GM12878 (cell line): ENCODE measurements around the gene RALGAPA1. TPM values are rescaled to one million over a fixed set of nuclear protein-coding genes. Genes with fewer than 3 reads are reported as not detected.

ENCODE experiments used
- ATAC-seq: fragments of 200-7000 bp; cut with Tn5 transposase; 3 replicates; pipeline ENCODE4 v1.9.1; 2020; ENCODE audit warnings: mild to moderate bottlenecking, moderate library complexity
- BruUV-seq: library from RNA; stranded (reverse); fragments of 400-500 nt; replicated peaks from 2 replicates; lab custom pipeline; 2021; lab: Mats Ljungman, UMichigan
- CTCF ChIA-PET: fragments of 300-600 bp; sonication (Branson Sonifier 250); formaldehyde crosslinking; extraction: SDS; loops from one replicate; lab custom pipeline; 2021; ENCODE audit warnings: inconsistent platforms; lab: Yijun Ruan, JAX
- POLR2A ChIA-PET: fragments of 350-600 bp; formaldehyde crosslinking; extraction: SDS; loops from one replicate; lab custom pipeline; 2021; ENCODE audit warnings: inconsistent platforms; lab: Charles Lee
- RAD21 ChIA-PET: fragments of 300-600 bp; sonication (Branson Sonifier 250); formaldehyde crosslinking; loops from one replicate; lab custom pipeline; 2023; ENCODE audit warnings: antibody characterized with exemption; ENCODE audit not compliant: unreplicated experiment; lab: Charles Lee
- SMC1A ChIA-PET: fragments of 300-600 bp; sonication (Branson Sonifier 250); formaldehyde crosslinking; loops from one replicate; lab custom pipeline; 2023; ENCODE audit not compliant: unreplicated experiment, uncharacterized antibody; lab: Charles Lee
- DNase-seq: peaks from one replicate; pipeline ENCODE4 v3.0.0-alpha.2; 2011; ENCODE audit warnings: low read depth, low spot score
- FAIRE-seq: peaks from 3 replicates; lab custom pipeline; 2011; peaks lifted over from hg19 to GRCh38; lab: Jason Lieb, UNC
- H2AFZ ChIP-seq: 2 replicates; pipeline ENCODE4 v1.6.0; 2011; ENCODE audit warnings: low read depth, low read length, control low read depth; ENCODE audit not compliant: control insufficient read depth
- H3K27ac ChIP-seq: 2 replicates; pipeline ENCODE4 v1.5.1; 2011; ENCODE audit warnings: control low read depth; ENCODE audit not compliant: control insufficient read depth, insufficient read depth
- H3K27me3 ChIP-seq, 2 experiments: replicated peaks in 1 of 2; 2 replicates each; pipeline versions ENCODE4 v1.6.0 to v1.6.1; 2011; ENCODE audit warnings: low read length in 1 of 2; ENCODE audit not compliant: control insufficient read depth in 2 of 2, insufficient read depth in 2 of 2
- H3K36me3 ChIP-seq, 2 experiments: 2 replicates each; pipeline ENCODE4 v1.5.1; 2011; ENCODE audit warnings: low read length in 1 of 2; ENCODE audit not compliant: control insufficient read depth in 2 of 2, insufficient read depth in 2 of 2
- H3K4me1 ChIP-seq: 2 replicates; pipeline ENCODE4 v1.6.1; 2011; ENCODE audit warnings: mild to moderate bottlenecking, low read length, moderate library complexity, mixed read lengths; ENCODE audit not compliant: control insufficient read depth, insufficient read depth
- H3K4me2 ChIP-seq: 2 replicates; pipeline ENCODE4 v1.6.0; 2011; ENCODE audit warnings: control low read depth; ENCODE audit not compliant: control insufficient read depth, insufficient read depth
- H3K4me3 ChIP-seq: fragments of 200-600 bp; sonication (generic); 2 replicates; pipeline ENCODE4 v1.5.1; 2016
- H3K79me2 ChIP-seq: 2 replicates; pipeline ENCODE4 v1.6.0; 2011; ENCODE audit warnings: low read length; ENCODE audit not compliant: control insufficient read depth, insufficient read depth
- H3K9ac ChIP-seq: 2 replicates; pipeline ENCODE4 v1.8.0; 2011; ENCODE audit warnings: low read length, control low read depth, mixed read lengths; ENCODE audit not compliant: control insufficient read depth, insufficient read depth
- H3K9me3 ChIP-seq: replicated peaks from 3 replicates; pipeline ENCODE4 v1.5.1; 2011; ENCODE audit warnings: mild to moderate bottlenecking, low read length; ENCODE audit not compliant: control insufficient read depth, insufficient read depth
- H4K20me1 ChIP-seq: 2 replicates; pipeline ENCODE4 v1.6.0; 2011; ENCODE audit not compliant: control insufficient read depth, insufficient read depth
- EP300 ChIP-seq, 2 experiments: fragments of 150-350 bp in 1 of 2; IDR thresholded peaks; 2 replicates each; pipeline ENCODE4 v1.6.1; 2011 to 2012; ENCODE audit warnings: low read depth in 2 of 2, low read length in 2 of 2, borderline replicate concordance in 1 of 2, improper control_type of control experiment in 1 of 2, inconsistent platforms in 1 of 2; ENCODE audit not compliant: control insufficient read depth in 1 of 2
- ESRRA ChIP-seq: IDR thresholded peaks from 2 replicates; pipeline ENCODE4 v1.6.1; 2012; ENCODE audit warnings: mild to moderate bottlenecking, low read length, improper control_type of control experiment
- FOXK2 ChIP-seq: fragments of 450-650 bp; IDR thresholded peaks from 2 replicates; pipeline ENCODE4 v1.6.1; 2017; ENCODE audit warnings: mild to moderate bottlenecking, moderate library complexity
- GATAD2B ChIP-seq: fragments of 450-650 bp; conservative IDR thresholded peaks from 2 replicates; pipeline ENCODE4 v1.6.1; 2017; ENCODE audit warnings: low read depth, mild to moderate bottlenecking, moderate library complexity
- IRF4 ChIP-seq: IDR thresholded peaks from 2 replicates; pipeline ENCODE4 v1.6.1; 2011; ENCODE audit warnings: low read depth, low read length
- MAX ChIP-seq: IDR thresholded peaks from 2 replicates; pipeline ENCODE4 v1.6.1; 2012; ENCODE audit warnings: low read depth, low read length, improper control_type of control experiment
- NFYB ChIP-seq: IDR thresholded peaks from 2 replicates; pipeline ENCODE4 v1.6.1; 2011; ENCODE audit warnings: low read depth, mild to moderate bottlenecking, low read length, improper control_type of control experiment, moderate library complexity; ENCODE audit not compliant: insufficient read depth
- RELA ChIP-seq: fragments of 450-650 bp; IDR thresholded peaks from 2 replicates; pipeline ENCODE4 v1.8.0; 2014; ENCODE audit warnings: borderline replicate concordance; ENCODE audit not compliant: partially characterized antibody
- STAT1 ChIP-seq: fragments of 450-650 bp; conservative IDR thresholded peaks from 2 replicates; pipeline ENCODE4 v1.6.1; 2014; ENCODE audit warnings: antibody characterized with exemption, mild to moderate bottlenecking
- STAT3 ChIP-seq: IDR thresholded peaks from 2 replicates; pipeline ENCODE4 v1.6.1; 2011; ENCODE audit warnings: low read depth, low read length, improper control_type of control experiment
- TARDBP ChIP-seq: IDR thresholded peaks from 2 replicates; pipeline ENCODE4 v1.6.1; 2016; ENCODE audit warnings: borderline replicate concordance
- ZBTB33 ChIP-seq: fragments of 450-650 bp; IDR thresholded peaks from 2 replicates; pipeline ENCODE4 v1.6.1; 2017; ENCODE audit warnings: mild to moderate bottlenecking
- ZNF24 ChIP-seq: fragments of 450-650 bp; IDR thresholded peaks from 2 replicates; pipeline ENCODE4 v1.6.1; 2017; ENCODE audit warnings: antibody characterized with exemption, mild to moderate bottlenecking
- WGBS: methylation state at CpG from one replicate; pipeline ENCODE4 v1.1.6; 2016; ENCODE audit warnings: low lambda C conversion rate; ENCODE audit not compliant: insufficient replicate concordance, insufficient coverage; ENCODE audit errors: missing lambda C conversion rate; 5-methylcytosine and 5-hydroxymethylcytosine counted together
- in situ Hi-C: fragments of 300-500 bp; cut with MboI; formaldehyde crosslinking; loops from 9 replicates; pipeline ENCODE4 v1.14.3; 2018; ENCODE audit warnings: mixed read lengths
- intact Hi-C: fragments of 100-400 bp; cut with micrococcal nuclease; formaldehyde crosslinking; loops from one replicate; pipeline ENCODE4 v1.14.2; 2022; ENCODE audit not compliant: unreplicated experiment
- polyA plus RNA-seq, 11 experiments: library from polyadenylated mRNA; depleted of rRNA in 4 of 11; unstranded in 6 of 11; stranded (reverse) in 5 of 11; fragments of >200 nt; fragmentation: Nextera tagmentation in 4 of 11; fragmentation: Illumina TruSeq in 1 of 11; extraction: Ambion mirVana in 4 of 11; extraction: Trizol in 1 of 11; gene quantifications; 1 replicate in 1 of 11; 2 replicates in 10 of 11; pipeline versions ENCODE4 v1.2.1 to v1.2.3, GENCODE V29; 2011 to 2016; ENCODE audit warnings: inconsistent platforms in 2 of 11, missing spikeins in 2 of 11, low read depth in 1 of 11
- total RNA-seq, 4 experiments: library from RNA; depleted of rRNA in 3 of 4; stranded (reverse); fragments of >200 nt in 3 of 4; fragmentation: Illumina TruSeq in 1 of 4; extraction: Trizol in 1 of 4; gene quantifications; 2 replicates each; pipeline versions ENCODE4 v1.2.1 to v1.2.3, GENCODE V29; 2013 to 2021
- TF ChIP-seq, protein P1 (sequence below): IDR thresholded peaks from 2 replicates; pipeline ENCODE4 v1.6.1; 2012; ENCODE audit warnings: low read depth, low read length, improper control_type of control experiment
- TF ChIP-seq, protein P2 (sequence below): fragments of 450-650 bp; IDR thresholded peaks from 2 replicates; pipeline ENCODE4 v1.6.1; 2017; ENCODE audit warnings: borderline replicate concordance

RALGAPA1 gene
- total and polyA plus RNA-seq, 10 of the 15 experiments (the other 5 are each of a cell fraction or from before 2014, with no cell fraction given): 5.6 to 26.7 (median 14.7) TPM

- TF ChIP-seq RELA (no peak), ESRRA (no peak)
- TF ChIP-seq, protein P1, sequence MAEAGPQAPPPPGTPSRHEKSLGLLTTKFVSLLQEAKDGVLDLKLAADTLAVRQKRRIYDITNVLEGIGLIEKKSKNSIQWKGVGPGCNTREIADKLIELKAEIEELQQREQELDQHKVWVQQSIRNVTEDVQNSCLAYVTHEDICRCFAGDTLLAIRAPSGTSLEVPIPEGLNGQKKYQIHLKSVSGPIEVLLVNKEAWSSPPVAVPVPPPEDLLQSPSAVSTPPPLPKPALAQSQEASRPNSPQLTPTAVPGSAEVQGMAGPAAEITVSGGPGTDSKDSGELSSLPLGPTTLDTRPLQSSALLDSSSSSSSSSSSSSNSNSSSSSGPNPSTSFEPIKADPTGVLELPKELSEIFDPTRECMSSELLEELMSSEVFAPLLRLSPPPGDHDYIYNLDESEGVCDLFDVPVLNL: no peak
Measured at GRCh38 chr14:35696575-35696974, 112.5 kb downstream of the RALGAPA1 start (continued).

GRCh38 chr14:35696119-35696518 lies 113.0 kb downstream of the RALGAPA1 start:
- Histone ChIP-seq H3K4me3 (no peak overlapping the region), H3K4me1 (no peaks in the 10 kb centered on the region), H3K9me3 (no peaks in the 10 kb centered on the region), H2AFZ (no peak overlapping the region), H4K20me1 (no peaks in the 10 kb centered on the region), H3K4me2 (no peak overlapping the region), H3K27me3 (no peaks in the 10 kb centered on the region), H3K27ac (no peak overlapping the region), H3K9ac (no peak overlapping the region), H3K36me3 (no peaks in the 10 kb centered on the region), H3K79me2 (no peaks in the 10 kb centered on the region)
- ChIA-PET RAD21 (no interaction called here), SMC1A (interaction anchor here (0.7 kb wide), 1 partner anchor 9 kb away, joined by 3 read pairs; no protein-coding TSS in a partner anchor), POLR2A (interaction anchor here (0.5 to 0.6 kb wide), 2 partner anchors 49 to 116 kb away, joined by 4 to 5 read pairs; no protein-coding TSS in a partner anchor), CTCF (interaction anchor here (1.4 to 2.2 kb wide), 2 partner anchors 10 to 119 kb away, joined by 3 to 9 read pairs; no protein-coding TSS in a partner anchor)
- no TSS peak for BruUV-seq
- intact Hi-C loops (no loop called here), in situ Hi-C loops (loop anchor here (25.0 kb wide), 1 partner anchor 259 kb away; no protein-coding TSS in a partner anchor)
- DNase-seq (no peak), FAIRE-seq (no peak), ATAC-seq (no peak)
- WGBS: 92% methylated on average over 3 of the region's 3 CpGs
- TF ChIP-seq EP300 (IDR thresholded peaks at IDR 0.05; ENCODE audit: borderline replicate concordance in 1 of 2, control insufficient read depth in 1 of 2, low read depth in 2 of 2, low read length in 2 of 2) (no peak), FOXK2 (no peak), NFYB (no peak), ZBTB33 (no peak), IRF4 (no peak), ZNF24 (no peak), TARDBP (no peak), MAX (no peak), GATAD2B (no peak), STAT1 (no peak), STAT3 (no peak)
- TF ChIP-seq, protein P2, sequence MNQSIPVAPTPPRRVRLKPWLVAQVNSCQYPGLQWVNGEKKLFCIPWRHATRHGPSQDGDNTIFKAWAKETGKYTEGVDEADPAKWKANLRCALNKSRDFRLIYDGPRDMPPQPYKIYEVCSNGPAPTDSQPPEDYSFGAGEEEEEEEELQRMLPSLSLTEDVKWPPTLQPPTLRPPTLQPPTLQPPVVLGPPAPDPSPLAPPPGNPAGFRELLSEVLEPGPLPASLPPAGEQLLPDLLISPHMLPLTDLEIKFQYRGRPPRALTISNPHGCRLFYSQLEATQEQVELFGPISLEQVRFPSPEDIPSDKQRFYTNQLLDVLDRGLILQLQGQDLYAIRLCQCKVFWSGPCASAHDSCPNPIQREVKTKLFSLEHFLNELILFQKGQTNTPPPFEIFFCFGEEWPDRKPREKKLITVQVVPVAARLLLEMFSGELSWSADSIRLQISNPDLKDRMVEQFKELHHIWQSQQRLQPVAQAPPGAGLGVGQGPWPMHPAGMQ: no peak
